Measurements from ENCODE around the gene TPRN. TPM values are rescaled to one million over a fixed set of nuclear protein-coding genes. Genes with fewer than 3 reads are reported as not detected.

The TPRN gene
- total and polyA plus RNA-seq, 9 of the 15 experiments (the other 6 are each of a cell fraction or from before 2014, with no cell fraction given): 0.31 to 31.9 (median 4.4) TPM

DNA sequence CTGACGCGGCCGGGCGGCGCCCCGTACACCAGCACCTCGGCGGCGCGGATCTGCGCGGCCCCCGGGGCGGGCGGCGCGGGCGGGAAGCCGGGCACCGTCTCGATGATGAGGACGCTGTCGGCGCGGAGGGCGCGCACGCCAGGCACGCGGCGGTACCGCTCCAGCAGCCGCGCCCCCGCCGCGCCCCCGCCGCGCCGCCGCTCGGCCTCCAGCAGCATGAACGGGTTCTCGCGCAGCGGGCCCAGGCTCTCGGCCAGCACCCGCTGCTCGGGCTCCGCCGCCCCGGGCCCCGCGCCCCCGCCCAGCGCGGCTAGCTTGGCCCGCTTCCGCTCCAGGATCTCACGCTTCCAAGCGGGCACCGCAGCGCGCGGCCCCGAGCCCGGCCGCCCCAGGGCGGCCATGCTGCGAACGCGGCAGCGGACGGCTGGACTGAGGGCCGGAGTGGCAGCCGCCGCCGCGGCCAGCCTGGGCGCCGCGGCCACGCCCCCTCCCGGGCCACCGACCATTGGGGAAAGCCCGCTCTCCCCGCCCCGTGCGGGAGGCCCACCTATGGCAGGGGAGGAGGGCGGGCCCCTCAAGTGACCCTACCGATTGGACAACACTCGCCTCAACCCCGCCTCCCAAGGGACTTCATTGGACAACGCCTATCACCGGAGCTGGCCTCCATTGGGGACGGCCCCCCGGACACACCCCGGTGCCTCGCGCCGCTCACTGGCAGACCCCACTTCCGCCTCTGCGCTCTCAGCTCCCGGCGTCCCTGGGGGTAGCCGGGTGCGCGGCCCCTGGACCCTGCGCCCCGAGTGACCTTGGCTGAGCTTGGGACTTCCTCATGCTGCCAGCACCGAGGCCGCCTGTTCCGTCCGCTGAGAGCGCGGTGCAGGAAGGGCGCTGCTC lies at the start of gene TPRN (continued):
- TF ChIP-seq, protein P1, sequence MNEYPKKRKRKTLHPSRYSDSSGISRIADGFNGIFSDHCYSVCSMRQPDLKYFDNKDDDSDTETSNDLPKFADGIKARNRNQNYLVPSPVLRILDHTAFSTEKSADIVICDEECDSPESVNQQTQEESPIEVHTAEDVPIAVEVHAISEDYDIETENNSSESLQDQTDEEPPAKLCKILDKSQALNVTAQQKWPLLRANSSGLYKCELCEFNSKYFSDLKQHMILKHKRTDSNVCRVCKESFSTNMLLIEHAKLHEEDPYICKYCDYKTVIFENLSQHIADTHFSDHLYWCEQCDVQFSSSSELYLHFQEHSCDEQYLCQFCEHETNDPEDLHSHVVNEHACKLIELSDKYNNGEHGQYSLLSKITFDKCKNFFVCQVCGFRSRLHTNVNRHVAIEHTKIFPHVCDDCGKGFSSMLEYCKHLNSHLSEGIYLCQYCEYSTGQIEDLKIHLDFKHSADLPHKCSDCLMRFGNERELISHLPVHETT (CRISPR knock-in tag; conservative IDR thresholded peaks at IDR 0.05 in 1 of 2, IDR thresholded peaks at IDR 0.05 in 1 of 2): peak in 1 of 2 experiments; percentile 91; a peak in 2 of 4 replicates
- TF ChIP-seq DNMT1 (IDR thresholded peaks at IDR 0.05): no peak
- TF ChIP-seq KLF16 (IDR thresholded peaks at IDR 0.05): no peak
- no peak for TF ChIP-seq SMARCA5 (IDR thresholded peaks at IDR 0.05)
- TF ChIP-seq GTF2F1 (IDR thresholded peaks at IDR 0.05; ENCODE audit: low read depth, low read length): peak; percentile 51; the same call in 1 of the 2 replicates
- TF ChIP-seq NCOA4 (IDR thresholded peaks at IDR 0.05; ENCODE audit: partially characterized antibody): no peak
- no peak for TF ChIP-seq HIVEP1 (CRISPR knock-in tag; IDR thresholded peaks at IDR 0.05)
- 0 out of 2 replicates have a peak, but pooled peaks have one; percentile 38 for TF ChIP-seq ZNF395 (CRISPR knock-in tag; IDR thresholded peaks at IDR 0.05)
- TF ChIP-seq, protein P2, sequence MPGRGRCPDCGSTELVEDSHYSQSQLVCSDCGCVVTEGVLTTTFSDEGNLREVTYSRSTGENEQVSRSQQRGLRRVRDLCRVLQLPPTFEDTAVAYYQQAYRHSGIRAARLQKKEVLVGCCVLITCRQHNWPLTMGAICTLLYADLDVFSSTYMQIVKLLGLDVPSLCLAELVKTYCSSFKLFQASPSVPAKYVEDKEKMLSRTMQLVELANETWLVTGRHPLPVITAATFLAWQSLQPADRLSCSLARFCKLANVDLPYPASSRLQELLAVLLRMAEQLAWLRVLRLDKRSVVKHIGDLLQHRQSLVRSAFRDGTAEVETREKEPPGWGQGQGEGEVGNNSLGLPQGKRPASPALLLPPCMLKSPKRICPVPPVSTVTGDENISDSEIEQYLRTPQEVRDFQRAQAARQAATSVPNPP (IDR thresholded peaks at IDR 0.05; ENCODE audit: borderline replicate concordance, insufficient read depth, insufficient read length): no peak
- no peak for TF ChIP-seq ZNF511 (CRISPR knock-in tag; IDR thresholded peaks at IDR 0.05)
- TF ChIP-seq ZNF431 (CRISPR knock-in tag; IDR thresholded peaks at IDR 0.05): no peak
- peak; percentile 70; the same call in 1 of the 2 replicates for TF ChIP-seq L3MBTL2 (IDR thresholded peaks at IDR 0.05)
- TF ChIP-seq XRCC3 (IDR thresholded peaks at IDR 0.05): no peak
- TF ChIP-seq NBN (IDR thresholded peaks at IDR 0.05; ENCODE audit: low read depth): no peak
- TF ChIP-seq, protein P3, sequence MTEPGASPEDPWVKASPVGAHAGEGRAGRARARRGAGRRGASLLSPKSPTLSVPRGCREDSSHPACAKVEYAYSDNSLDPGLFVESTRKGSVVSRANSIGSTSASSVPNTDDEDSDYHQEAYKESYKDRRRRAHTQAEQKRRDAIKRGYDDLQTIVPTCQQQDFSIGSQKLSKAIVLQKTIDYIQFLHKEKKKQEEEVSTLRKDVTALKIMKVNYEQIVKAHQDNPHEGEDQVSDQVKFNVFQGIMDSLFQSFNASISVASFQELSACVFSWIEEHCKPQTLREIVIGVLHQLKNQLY (CRISPR knock-in tag; conservative IDR thresholded peaks at IDR 0.05): no peak
- no peak for TF ChIP-seq FIP1L1 (IDR thresholded peaks at IDR 0.05; ENCODE audit: low read depth, low read length, poor library complexity, severe bottlenecking)
- no peak for TF ChIP-seq PATZ1 (CRISPR knock-in tag; IDR thresholded peaks at IDR 0.05; ENCODE audit: borderline replicate concordance)
- no peak for TF ChIP-seq CEBPG (CRISPR knock-in tag; IDR thresholded peaks at IDR 0.05)
- TF ChIP-seq CEBPG (tag; conservative IDR thresholded peaks at IDR 0.05 in 1 of 2, IDR thresholded peaks at IDR 0.05 in 1 of 2): no peak
